WTC11 (cell line): ENCODE measurements around the gene BZW2. TPM values are rescaled to one million over a fixed set of nuclear protein-coding genes. Genes with fewer than 3 reads are reported as not detected.

ENCODE experiments used
- ATAC-seq: fragments of 200-7000 bp; cut with Tn5 transposase; 2 replicates; pipeline ENCODE4 v1.10.0; 2021; ENCODE audit warnings: mild to moderate bottlenecking, moderate library complexity
- CTCF ChIA-PET: fragments of 300-600 bp; sonication (Branson Sonifier 250); formaldehyde crosslinking; loops from one replicate; lab custom pipeline; 2021; ENCODE audit warnings: antibody characterized with exemption; lab: Charles Lee
- POLR2A ChIA-PET: fragments of 350-600 bp; sonication (Branson Sonifier 250); formaldehyde crosslinking; loops from one replicate; lab custom pipeline; 2021; ENCODE audit warnings: antibody characterized with exemption; lab: Charles Lee
- DNase-seq: peaks from one replicate; pipeline ENCODE4 v3.0.0; 2021; ENCODE audit warnings: low spot score
- H3K27ac Mint-ChIP-seq: 2 replicates; pipeline ENCODE4 v1.8.0; 2021; ENCODE audit warnings: mixed read lengths
- H3K27me3 Mint-ChIP-seq: 2 replicates; pipeline ENCODE4 v1.8.0; 2021; ENCODE audit warnings: low read depth, mild to moderate bottlenecking, moderate library complexity, mixed read lengths
- H3K36me3 Mint-ChIP-seq: 2 replicates; pipeline ENCODE4 v1.8.0; 2021; ENCODE audit warnings: mixed read lengths
- H3K4me1 Mint-ChIP-seq: 2 replicates; pipeline ENCODE4 v1.8.0; 2022; ENCODE audit warnings: mixed read lengths
- H3K4me3 Mint-ChIP-seq: 2 replicates; pipeline ENCODE4 v1.8.0; 2021; ENCODE audit warnings: mild to moderate bottlenecking, moderate library complexity, mixed read lengths
- H3K9me3 Mint-ChIP-seq: 2 replicates; pipeline ENCODE4 v1.8.0; 2021; ENCODE audit warnings: mixed read lengths
- CREB1 ChIP-seq: sonication (generic); formaldehyde crosslinking; IDR thresholded peaks from 2 replicates; pipeline ENCODE4 v1.8.0; 2023; ENCODE audit warnings: mild to moderate bottlenecking, missing genetic modification reagents
- ESRRA ChIP-seq: sonication (generic); formaldehyde crosslinking; IDR thresholded peaks from 2 replicates; pipeline ENCODE4 v1.8.1; 2022; ENCODE audit warnings: mild to moderate bottlenecking, missing genetic modification reagents, borderline replicate concordance
- GRHL2 ChIP-seq: fragments of 250-450 bp; sonication (Bioruptor Pico); IDR thresholded peaks from 2 replicates; pipeline ENCODE4 v1.8.0; 2022; ENCODE audit warnings: mild to moderate bottlenecking, moderate library complexity; ENCODE audit not compliant: insufficient replicate concordance, severe bottlenecking
- HMGA2 ChIP-seq: fragments of 250-450 bp; sonication (Bioruptor Pico); IDR thresholded peaks from 2 replicates; pipeline ENCODE4 v1.4.0; 2021; ENCODE audit warnings: mild to moderate bottlenecking, moderate library complexity
- IRF1 ChIP-seq: sonication (generic); formaldehyde crosslinking; IDR thresholded peaks from 2 replicates; pipeline ENCODE4 v1.8.0; 2023; ENCODE audit warnings: missing genetic modification reagents
- NFATC4 ChIP-seq: fragments of 250-450 bp; sonication (Bioruptor Pico); IDR thresholded peaks from 2 replicates; pipeline ENCODE4 v1.9.0; 2021; ENCODE audit warnings: mild to moderate bottlenecking
- OVOL2 ChIP-seq: fragments of 250-450 bp; sonication (Bioruptor Pico); IDR thresholded peaks from 2 replicates; pipeline ENCODE4 v1.9.0; 2021; ENCODE audit warnings: mild to moderate bottlenecking, borderline replicate concordance
- PRRX2 ChIP-seq: fragments of 250-450 bp; sonication (Bioruptor Pico); IDR thresholded peaks from 2 replicates; pipeline ENCODE4 v1.8.0; 2021; ENCODE audit warnings: mild to moderate bottlenecking
- RELA ChIP-seq: sonication (generic); formaldehyde crosslinking; IDR thresholded peaks from 2 replicates; pipeline ENCODE4 v1.8.1; 2022; ENCODE audit warnings: missing genetic modification reagents, mild to moderate bottlenecking, borderline replicate concordance
- SMAD3 ChIP-seq: sonication (generic); formaldehyde crosslinking; IDR thresholded peaks from 2 replicates; pipeline ENCODE4 v1.8.0; 2022; ENCODE audit warnings: missing genetic modification reagents, mild to moderate bottlenecking, borderline replicate concordance
- USF1 ChIP-seq: sonication (generic); formaldehyde crosslinking; IDR thresholded peaks from 2 replicates; pipeline ENCODE4 v1.8.0; 2022; ENCODE audit warnings: mild to moderate bottlenecking, missing genetic modification reagents
- ZBTB21 ChIP-seq: sonication (generic); formaldehyde crosslinking; IDR thresholded peaks from 2 replicates; pipeline ENCODE4 v1.8.1; 2023; ENCODE audit warnings: mild to moderate bottlenecking, missing genetic modification reagents, borderline replicate concordance
- ZNF138 ChIP-seq: sonication (generic); formaldehyde crosslinking; conservative IDR thresholded peaks from 2 replicates; pipeline ENCODE4 v1.8.1; 2022; ENCODE audit warnings: mild to moderate bottlenecking, moderate library complexity, missing genetic modification reagents
- ZNF219 ChIP-seq: sonication (generic); formaldehyde crosslinking; IDR thresholded peaks from 2 replicates; pipeline ENCODE4 v1.8.0; 2023; ENCODE audit warnings: missing genetic modification reagents, mild to moderate bottlenecking, borderline replicate concordance
- ZNF232 ChIP-seq: sonication (generic); formaldehyde crosslinking; IDR thresholded peaks from 2 replicates; pipeline ENCODE4 v1.8.0; 2022; ENCODE audit warnings: mild to moderate bottlenecking, missing genetic modification reagents
- ZNF512 ChIP-seq: sonication (generic); formaldehyde crosslinking; IDR thresholded peaks from 2 replicates; pipeline ENCODE4 v1.8.1; 2022; ENCODE audit warnings: missing genetic modification reagents, borderline replicate concordance
- total RNA-seq: library from RNA; stranded (reverse); gene quantifications from 3 replicates; pipeline ENCODE4 v1.2.3, GENCODE V29; 2021
- TF ChIP-seq, protein P1 (sequence below): sonication (generic); formaldehyde crosslinking; IDR thresholded peaks from 2 replicates; pipeline ENCODE4 v1.8.1; 2022; ENCODE audit warnings: low read depth, missing genetic modification reagents, borderline replicate concordance
- TF ChIP-seq, protein P2 (sequence below): sonication (generic); formaldehyde crosslinking; IDR thresholded peaks from 2 replicates; pipeline ENCODE4 v1.8.1; 2023; ENCODE audit warnings: mild to moderate bottlenecking, moderate library complexity, missing genetic modification reagents
- TF ChIP-seq, protein P3 (sequence below): sonication (generic); formaldehyde crosslinking; conservative IDR thresholded peaks from 2 replicates; pipeline ENCODE4 v1.8.1; 2023; ENCODE audit warnings: mild to moderate bottlenecking, low read depth, missing genetic modification reagents, moderate library complexity

Gene BZW2
- total RNA-seq, 1 experiment from 2014 or later: 105 TPM

DNA sequence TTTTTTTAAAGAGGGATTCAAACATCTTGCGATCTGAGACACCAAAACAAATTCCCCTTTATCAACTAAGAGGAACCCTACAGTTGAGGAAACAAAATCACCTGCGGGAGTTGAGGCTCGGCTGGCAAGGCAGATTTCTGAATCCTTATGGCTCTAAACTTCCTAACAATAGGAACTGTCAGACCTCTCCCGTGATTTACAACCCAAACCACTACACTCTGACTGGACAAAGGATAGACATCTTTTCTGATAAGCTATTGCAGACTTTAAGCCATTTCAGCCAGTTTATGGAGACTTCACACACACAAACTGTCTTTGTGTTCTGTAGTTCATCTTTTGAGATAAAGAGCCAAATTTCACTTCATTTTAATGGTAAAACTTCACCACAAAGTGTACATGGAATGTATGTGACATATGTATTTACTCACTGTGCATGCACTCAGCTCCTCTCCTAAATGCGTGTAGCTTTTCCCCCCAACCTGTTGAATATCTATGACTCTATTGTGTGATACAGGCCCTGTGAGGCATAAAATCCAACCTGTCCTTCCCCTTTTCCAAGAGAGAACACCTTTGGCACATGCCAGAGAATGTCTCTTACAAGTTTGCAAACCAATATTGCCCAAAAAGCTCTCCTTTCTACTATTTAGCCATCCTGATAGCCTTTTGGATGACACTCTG is 92.2 kb downstream of the BZW2 start (continued):
- TF ChIP-seq HMGA2 (CRISPR knock-in tag): no peak
- TF ChIP-seq, protein P1, sequence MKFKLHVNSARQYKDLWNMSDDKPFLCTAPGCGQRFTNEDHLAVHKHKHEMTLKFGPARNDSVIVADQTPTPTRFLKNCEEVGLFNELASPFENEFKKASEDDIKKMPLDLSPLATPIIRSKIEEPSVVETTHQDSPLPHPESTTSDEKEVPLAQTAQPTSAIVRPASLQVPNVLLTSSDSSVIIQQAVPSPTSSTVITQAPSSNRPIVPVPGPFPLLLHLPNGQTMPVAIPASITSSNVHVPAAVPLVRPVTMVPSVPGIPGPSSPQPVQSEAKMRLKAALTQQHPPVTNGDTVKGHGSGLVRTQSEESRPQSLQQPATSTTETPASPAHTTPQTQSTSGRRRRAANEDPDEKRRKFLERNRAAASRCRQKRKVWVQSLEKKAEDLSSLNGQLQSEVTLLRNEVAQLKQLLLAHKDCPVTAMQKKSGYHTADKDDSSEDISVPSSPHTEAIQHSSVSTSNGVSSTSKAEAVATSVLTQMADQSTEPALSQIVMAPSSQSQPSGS (CRISPR knock-in tag): no peak
- no peak for TF ChIP-seq ESRRA (CRISPR knock-in tag)
- TF ChIP-seq RELA (CRISPR knock-in tag): no peak
- TF ChIP-seq ZNF138 (CRISPR knock-in tag): no peak
- TF ChIP-seq, protein P2, sequence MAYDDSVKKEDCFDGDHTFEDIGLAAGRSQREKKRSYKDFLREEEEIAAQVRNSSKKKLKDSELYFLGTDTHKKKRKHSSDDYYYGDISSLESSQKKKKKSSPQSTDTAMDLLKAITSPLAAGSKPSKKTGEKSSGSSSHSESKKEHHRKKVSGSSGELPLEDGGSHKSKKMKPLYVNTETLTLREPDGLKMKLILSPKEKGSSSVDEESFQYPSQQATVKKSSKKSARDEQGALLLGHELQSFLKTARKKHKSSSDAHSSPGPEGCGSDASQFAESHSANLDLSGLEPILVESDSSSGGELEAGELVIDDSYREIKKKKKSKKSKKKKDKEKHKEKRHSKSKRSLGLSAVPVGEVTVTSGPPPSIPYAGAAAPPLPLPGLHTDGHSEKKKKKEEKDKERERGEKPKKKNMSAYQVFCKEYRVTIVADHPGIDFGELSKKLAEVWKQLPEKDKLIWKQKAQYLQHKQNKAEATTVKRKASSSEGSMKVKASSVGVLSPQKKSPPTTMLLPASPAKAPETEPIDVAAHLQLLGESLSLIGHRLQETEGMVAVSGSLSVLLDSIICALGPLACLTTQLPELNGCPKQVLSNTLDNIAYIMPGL: no peak
- no peak for TF ChIP-seq USF1
- no peak for TF ChIP-seq ZNF219 (CRISPR knock-in tag)
- no peak for TF ChIP-seq IRF1
- TF ChIP-seq ZBTB21 (CRISPR knock-in tag): no peak
- no peak for TF ChIP-seq ZNF512 (CRISPR knock-in tag)

GRCh38 chr7:16739863-16740622 is 94.1 kb downstream of the BZW2 start:
- H3K4me1 Mint-ChIP-seq: peaks cover 35% of the 10 kb centered on the region
- DNase-seq: no peak
- ChIA-PET POLR2A (no interaction called here), CTCF (no interaction called here)
- H3K27me3 Mint-ChIP-seq: no peaks in the 10 kb centered on the region
- no peak overlapping the region for H3K27ac Mint-ChIP-seq
- ATAC-seq: no peak
- H3K4me3 Mint-ChIP-seq: no peak overlapping the region
- no peaks in the 10 kb centered on the region for H3K9me3 Mint-ChIP-seq
- no peaks in the 10 kb centered on the region for H3K36me3 Mint-ChIP-seq
- TF ChIP-seq ZNF232 (CRISPR knock-in tag) (no peak), ZNF219 (CRISPR knock-in tag) (no peak), SMAD3 (CRISPR knock-in tag) (no peak), USF1 (no peak), NFATC4 (CRISPR knock-in tag) (no peak), GRHL2 (CRISPR knock-in tag) (no peak), CREB1 (CRISPR knock-in tag) (no peak), PRRX2 (CRISPR knock-in tag) (no peak), ZNF512 (CRISPR knock-in tag) (no peak), OVOL2 (CRISPR knock-in tag) (no peak)
- TF ChIP-seq, protein P3, sequence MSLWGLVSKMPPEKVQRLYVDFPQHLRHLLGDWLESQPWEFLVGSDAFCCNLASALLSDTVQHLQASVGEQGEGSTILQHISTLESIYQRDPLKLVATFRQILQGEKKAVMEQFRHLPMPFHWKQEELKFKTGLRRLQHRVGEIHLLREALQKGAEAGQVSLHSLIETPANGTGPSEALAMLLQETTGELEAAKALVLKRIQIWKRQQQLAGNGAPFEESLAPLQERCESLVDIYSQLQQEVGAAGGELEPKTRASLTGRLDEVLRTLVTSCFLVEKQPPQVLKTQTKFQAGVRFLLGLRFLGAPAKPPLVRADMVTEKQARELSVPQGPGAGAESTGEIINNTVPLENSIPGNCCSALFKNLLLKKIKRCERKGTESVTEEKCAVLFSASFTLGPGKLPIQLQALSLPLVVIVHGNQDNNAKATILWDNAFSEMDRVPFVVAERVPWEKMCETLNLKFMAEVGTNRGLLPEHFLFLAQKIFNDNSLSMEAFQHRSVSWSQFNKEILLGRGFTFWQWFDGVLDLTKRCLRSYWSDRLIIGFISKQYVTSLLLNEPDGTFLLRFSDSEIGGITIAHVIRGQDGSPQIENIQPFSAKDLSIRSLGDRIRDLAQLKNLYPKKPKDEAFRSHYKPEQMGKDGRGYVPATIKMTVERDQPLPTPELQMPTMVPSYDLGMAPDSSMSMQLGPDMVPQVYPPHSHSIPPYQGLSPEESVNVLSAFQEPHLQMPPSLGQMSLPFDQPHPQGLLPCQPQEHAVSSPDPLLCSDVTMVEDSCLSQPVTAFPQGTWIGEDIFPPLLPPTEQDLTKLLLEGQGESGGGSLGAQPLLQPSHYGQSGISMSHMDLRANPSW (CRISPR knock-in tag): no peak
